ENCODE measurements around the gene AMPH.
"Not testable (repeated sequence)": the region's sequence is repeated elsewhere in the genome, so short reads cannot be mapped to it uniquely, and the experiment has no call there.

Gene AMPH

DNA sequence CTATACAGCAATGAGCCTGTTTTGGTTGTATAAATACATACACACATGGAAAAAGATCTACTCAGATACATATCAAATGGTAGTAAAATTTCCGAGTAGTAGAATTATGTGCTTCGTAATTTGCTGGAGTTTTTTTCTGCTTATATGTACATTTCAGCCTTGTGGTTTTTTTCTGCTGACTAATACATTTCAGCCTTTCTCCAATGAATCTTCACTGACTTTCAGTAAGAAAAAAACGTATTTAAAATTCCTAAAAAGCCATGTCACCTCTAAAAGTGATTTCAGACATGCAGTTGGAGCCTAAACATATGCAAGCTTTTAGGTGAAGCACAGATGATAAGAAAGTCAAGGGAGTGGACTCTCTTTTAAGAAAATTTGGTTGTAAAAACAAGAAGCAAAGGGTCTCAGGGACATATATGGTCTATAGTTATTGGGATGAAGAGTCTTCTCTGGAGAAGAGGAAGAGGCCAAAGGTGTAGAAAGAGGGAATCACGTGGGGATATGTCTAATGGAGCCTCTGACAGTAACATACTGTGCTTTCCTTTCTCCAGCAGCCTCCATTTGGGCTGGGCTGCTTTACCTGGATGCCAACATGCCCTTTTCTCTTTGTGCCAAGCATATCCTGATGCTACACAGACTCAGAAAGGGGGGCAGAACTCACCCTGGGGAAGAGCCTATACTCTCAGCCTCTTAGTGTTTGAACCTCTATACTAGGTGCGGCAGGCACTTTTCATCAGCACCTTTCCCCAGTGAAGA lies 2.4 kb downstream of the AMPH start:
- no peak for FAIRE-seq

DNA sequence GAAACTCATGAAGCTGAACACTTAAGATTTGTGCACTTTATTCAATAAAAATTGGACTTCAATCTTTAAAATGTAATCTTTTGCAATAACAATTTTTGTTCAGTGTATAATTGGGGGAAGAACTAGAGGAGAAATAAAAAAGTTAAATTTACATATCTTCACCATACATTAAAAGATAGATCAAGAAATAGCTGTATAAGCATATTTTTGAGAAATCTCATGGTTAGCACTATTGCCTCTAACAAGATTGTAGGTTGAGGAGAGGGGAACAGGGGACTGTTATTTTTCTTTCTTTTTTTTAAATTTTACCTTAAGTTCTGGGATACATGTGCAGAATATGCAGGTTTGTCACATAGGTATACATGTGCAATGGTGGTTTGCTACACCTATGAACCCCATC lies 5.3 kb downstream of the AMPH start:
- no peak for FAIRE-seq

DNA sequence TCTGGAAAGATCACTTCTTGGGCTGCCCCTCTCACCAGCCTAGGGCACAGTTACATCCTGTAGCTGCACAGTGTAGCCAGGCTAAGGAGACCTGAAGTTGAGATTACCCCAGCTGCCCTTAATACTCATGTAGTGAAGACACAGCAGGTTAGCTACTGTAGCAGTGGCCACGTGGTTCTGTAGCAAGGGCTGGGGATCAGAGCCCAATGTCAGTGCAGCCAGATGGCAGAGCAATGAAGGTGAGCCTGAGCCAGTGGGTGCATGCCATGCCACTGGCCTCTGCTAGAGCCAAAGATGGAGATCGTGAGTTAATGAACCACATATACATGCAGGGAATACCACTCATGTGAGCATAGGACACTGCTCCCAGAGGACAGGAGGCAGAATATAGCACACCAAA lies 15.5 kb downstream of the AMPH start:
- FAIRE-seq = no peak

DNA sequence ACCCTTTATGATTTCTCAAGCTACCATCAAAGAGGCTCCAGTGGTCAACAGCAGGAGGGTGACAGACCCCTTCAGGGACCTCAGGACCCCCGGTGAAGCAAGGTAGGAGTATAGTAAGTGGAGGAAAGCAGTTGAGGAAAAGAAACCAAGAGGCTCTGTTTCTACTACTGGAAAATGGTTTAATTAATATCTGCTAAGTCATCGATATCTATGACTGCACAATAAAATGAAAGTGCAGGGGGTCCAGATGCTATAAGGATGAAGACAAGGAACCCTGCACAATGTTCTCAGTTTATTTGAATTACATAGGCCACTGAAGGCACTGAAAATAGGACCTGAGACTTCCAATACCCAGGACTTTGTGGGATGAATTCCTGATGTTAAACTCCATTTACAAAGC lies 23.7 kb downstream of the AMPH start:
- FAIRE-seq = no peak

DNA sequence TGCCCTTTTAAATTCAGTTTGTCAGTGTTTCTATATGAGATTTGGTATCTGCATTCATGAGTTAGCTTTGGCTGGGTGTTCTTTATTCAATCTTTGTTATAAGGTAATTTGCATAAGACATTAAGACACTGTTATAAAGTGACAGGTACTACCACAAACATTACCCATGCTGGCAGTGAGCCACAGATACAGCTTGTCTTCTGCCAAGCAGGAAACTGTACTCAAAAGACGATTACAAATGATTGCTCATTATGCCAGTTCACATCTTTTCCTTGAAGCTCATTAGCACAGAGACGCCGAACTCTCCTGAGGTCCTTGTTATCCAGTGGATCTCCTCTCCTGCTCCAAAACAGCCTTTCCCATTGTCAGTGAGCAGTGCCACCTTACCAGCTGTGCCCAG lies 30.4 kb downstream of the AMPH start:
- FAIRE-seq = no peak

DNA sequence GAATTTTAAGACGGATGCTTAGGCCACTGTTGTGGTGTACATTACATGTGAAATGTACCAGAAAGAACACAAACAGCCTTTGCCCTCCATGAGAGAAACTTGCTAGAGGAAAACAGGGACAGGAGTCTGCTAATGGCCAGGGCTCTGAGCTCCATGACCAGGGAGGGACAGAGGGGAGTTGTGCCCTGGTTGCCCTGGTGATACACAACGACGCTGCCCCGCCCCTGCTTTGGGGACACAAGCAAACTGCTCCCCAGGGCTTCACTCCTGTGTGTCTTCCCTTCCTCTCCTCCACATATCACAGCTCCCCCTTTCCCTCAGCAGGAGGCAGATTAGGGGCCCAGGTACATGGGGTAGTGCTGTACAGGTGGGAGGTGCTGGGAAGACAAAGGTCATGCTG lies 36.2 kb downstream of the AMPH start:
- FAIRE-seq = no peak

DNA sequence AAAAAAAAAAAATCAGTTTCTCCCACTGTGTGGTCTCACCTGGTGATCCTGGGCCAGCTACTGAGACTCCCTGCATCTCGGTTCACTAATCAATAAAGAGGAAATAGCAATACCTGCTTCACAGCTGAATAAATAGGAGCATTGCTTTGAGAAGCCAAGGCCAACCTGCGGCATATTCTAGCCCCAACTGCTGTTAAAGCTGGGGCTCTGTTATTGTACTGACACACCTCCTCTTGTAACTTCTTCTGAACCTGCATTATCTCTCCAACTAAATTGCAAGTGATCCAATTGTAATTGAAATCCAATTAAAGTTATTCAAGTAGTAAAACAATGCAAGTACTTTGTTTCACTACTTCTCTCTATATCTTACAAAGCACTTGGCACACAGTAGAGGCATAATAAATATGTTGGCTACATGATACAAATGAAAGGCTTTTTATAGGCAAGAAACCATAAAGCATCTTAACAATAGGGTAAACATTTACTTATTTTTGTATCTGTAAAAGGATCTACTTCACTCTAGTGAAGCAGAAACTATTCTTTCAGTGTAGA lies 38.4 kb downstream of the AMPH start:
- no peak for FAIRE-seq

DNA sequence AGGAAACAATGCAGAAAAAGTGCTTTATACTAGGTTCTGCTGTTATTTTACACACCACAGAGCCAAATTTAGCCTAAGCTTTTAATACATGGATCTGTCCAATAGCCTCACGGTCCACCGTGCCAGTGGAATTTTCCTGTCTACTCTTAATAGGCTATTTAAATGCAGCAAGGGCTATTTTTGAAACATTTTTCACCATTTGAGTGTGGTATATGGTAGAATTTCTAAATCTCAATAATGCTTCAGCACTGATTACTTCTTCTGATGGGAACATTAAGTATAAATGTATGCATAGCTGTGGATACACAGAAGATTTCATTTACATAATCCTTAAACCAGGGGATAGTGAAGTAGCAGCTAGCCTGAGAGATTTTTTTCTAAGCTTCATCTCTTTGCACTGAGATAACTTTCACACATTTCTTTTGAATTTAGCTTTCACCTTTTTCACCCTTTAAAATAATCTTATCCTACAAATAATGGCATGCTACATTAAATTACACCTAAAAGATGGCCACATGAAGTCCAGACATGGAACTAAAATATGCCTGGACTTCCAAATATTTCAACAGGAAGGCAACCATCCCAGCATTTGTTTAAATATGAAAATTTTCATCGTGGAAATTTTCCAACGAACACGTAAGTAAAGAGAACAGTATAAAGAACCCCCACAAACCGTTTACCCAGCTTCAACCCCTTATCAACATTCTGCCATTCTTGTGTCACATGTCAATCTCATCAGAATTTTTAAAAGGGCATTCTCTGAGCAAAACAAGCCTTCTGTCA lies 45.4 kb downstream of the AMPH start:
- FAIRE-seq = no peak

DNA sequence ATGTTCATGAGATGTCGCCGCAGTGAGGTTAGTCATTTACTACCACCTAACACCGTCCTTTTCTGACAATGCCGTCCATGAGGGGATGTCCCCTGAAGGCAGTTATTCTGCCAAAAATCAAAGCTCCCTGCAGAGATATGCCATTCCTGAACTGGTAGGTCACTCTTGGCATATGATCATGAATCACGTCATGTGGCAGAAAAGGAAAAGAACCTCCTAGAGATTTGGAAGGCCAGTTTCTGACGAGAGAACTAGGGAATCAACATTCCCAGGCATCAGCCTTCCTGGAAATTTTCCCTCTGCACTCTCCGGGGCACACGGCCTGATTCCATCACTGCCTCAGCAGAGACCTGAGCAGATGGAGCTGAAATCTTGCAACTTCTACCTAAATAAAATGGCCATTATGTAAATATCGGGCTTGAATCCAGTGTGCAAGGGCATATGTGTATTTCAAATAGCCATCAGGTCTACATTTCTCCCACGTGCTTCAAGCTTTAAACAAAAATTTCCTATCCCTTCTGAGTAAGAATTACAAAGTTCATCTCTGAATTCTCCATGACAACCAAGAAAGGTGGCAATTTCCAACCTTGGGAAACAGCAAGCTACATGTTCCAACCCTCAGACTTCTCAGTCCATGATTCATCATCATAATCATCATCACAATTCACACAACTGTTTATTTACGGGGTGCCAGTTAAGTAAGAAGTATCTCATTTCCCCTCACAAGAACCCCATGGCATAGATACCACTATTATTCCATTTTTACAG lies 46.5 kb downstream of the AMPH start:
- no peak for FAIRE-seq

DNA sequence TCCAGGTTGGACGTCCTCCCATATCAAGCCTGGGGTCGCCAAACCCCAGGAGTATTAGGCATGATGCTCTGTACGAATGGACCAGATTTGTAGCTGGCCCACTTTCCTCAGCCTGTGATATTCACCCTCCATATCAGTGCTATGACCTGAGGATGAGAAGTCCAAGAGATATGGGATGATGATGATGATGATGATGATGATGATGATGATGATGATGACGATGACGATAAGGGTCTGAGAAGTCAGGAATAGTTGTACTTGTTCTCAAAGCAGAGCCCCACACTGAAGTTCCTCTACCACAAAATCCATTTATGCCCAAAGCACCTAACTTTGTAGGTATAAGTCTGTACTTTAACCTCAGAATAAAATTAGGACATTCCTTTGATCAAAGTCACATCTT lies 50.7 kb downstream of the AMPH start:
- FAIRE-seq = no peak

DNA sequence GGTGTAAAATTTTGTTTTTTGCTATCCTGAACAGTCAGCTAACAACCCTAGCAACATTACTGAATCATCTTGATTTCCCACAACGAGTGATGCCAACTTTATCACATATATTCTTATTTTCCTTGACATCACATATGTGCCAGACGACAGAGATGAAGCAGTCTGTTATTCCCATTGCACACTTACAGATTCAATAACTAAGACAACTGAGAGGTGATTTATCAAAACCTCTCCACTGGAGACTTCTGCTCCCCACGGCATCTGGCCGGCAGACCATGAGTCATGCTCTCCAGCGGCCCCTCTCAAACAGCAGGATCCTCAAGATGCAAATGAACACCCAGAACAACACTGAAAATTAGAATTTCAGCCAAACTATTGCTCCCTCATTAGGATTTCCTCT lies 57.1 kb downstream of the AMPH start:
- no peak for FAIRE-seq

DNA sequence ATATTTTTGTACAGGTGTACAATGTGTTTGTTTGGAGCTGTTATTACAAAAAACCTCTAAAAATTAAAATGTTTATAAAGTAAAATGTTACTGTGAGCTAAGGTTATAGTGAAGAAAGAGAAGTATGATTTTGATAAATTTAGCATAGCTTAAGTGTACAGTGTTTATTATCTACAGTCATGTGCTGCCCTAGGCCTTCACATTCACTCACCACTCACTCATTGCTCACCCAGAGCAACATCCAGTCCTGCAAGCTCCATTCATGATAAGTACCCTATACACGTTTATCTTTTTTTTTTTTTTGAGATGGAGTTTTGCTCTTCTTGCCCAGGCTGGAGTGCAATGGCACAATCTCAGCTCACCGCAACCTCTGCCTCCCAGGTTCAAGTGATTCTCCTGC lies 59.6 kb downstream of the AMPH start:
- not testable (repeated sequence) for FAIRE-seq

DNA sequence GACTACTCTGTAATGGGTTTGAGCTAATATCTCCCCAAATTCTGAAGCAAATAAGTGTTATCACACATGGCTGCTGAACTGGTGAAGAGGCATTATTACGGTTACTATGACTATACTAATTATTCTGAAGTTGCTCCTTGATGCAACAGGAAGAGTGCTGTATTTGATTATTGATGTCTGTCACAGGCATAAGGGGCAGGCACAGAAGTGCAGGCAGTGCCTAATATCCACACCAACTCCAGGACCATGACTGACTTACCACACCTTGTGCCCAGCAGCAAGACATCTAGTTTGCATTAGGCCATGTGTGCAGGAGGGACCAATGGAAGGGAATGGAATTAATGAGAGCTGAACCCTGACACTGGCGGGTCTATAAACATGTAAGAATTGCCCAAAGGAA lies 62.7 kb downstream of the AMPH start:
- FAIRE-seq = no peak

DNA sequence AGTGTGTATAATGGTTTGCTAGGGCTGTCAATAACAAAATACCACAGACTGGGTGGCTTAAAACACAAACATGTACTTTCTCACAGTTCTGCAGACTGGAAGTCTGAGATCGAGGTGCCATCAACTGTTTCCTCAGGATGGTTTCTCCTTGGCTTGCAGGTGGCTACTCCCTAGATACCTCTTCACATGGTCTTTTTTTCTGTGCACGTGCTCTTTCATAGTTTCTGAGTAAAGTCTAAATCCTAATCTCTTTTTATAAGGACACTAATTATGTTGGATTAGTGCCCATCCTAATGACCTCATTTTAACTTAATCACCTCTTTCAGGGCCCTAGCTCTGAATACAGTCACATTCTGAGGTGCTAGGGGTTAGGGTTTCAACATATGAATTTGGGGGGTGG lies 65.9 kb downstream of the AMPH start:
- FAIRE-seq = no peak

DNA sequence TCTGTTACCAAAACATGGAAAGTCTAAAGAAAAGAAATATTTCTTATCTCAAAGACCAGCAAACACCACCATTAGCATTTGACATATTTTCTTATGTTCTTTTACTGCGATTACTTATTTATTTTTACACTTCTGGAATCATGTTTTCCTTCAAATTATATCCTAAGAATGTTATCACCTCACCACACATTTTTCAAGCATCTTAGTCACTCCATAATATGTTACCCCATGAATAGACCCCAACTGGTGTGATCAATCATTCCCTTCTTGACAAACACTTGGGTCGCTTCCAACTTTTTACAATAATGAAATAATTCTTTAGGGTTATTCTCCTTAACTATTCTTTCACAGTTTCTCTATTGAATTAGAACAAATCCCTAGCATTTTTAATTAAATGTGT lies 67.4 kb downstream of the AMPH start:
- FAIRE-seq = no peak

DNA sequence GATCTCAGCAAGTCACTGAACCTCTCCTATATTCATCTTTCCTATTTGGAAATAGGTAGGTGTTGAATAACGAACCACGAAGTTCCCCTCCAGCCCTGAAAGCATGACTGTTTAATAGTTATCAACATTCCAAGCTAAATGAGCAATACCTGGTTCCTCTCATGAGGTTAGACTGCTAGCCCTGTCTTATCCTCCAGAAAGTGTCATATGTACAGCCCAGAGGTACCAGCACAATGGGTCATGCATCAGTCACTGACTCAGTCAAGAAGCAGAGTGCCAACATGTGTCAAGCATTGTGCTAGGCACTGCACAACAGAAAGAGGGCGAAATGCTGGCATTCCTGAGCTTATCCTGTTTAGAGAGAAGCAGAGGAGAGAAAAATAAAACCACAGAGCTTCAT lies 70.0 kb downstream of the AMPH start:
- FAIRE-seq = no peak

DNA sequence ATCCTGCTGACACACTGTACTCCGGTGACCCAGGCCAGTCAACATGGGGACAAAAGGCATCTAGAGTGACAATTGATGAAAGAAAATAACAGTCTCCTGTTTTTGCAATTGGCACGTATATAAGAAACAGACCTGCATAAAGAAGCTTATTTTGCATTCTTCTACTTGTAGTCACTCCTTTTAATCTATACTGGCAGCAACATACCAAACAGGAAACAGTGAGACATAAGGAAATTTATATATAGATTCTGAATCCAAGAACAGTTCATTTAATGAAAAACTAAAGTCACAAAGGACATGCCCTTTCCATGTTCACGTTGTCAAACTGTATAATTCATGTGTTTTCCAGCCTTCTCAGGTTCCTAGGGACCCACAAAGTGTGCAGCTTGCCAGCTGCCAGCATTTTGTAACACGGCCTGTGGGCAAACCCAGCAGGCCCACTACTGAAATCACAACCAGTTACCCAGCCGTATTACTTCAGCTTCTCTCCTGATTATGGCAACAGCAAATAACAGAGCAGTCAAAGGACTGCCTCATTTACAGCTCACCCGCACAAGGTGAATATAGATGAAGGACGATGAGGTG lies 72.3 kb downstream of the AMPH start:
- no peak for FAIRE-seq

DNA sequence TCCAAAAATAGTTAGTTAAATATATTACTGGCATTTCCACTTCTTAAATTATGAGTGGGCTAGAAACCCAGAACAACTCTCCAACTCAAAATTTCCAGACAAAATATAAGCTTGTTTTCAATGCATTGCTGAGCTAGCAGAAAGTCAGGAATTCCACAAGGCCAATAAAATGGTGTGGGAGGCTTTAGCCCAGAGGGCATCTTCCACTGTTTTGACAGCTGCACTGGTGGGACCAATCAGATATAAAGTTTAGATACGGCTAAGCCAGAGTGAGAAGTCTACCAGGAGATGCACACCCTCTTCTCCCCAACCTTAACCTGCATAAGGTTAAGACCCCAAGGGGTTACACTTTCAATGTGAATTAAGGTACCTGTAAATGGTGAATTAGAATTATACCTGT lies 76.6 kb downstream of the AMPH start:
- FAIRE-seq = no peak

DNA sequence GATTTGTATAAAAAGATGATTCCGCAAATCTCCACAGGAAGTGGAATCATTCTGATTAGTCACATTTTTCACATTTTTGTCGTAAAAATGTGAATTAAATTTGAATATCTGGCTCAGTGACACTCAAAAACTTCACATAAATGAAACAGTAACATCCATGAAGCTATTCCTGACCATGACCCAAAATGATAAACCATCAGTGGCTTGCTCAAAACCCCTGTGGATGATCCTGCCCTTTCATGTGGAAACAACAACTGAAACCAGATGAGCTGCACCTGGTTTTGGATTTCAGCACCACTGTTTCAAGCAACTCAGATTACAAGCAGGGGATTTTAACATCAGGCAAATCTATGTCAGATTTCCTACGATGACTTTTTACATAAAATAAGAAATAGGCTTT lies 80.3 kb downstream of the AMPH start:
- FAIRE-seq = no peak

DNA sequence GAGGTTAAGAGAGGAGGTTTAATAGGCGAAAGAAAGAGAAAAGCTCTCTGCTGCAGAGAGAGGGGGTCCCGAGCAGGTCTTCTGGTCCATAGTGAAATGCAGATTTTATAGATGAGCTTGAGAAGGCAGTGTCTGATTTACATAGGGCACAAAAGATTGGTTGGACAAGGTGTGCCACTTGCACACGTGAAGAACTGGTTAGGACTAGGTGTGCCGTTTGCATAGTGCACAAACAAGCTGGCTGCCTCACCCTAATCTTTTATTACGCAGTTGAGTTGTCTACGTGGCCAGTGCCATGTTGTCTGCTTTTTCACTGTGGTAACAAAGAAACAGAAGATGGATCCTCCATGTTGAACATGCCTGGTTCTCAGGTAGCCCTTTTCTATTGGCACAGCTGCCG lies 82.6 kb downstream of the AMPH start:
- no peak for FAIRE-seq

DNA sequence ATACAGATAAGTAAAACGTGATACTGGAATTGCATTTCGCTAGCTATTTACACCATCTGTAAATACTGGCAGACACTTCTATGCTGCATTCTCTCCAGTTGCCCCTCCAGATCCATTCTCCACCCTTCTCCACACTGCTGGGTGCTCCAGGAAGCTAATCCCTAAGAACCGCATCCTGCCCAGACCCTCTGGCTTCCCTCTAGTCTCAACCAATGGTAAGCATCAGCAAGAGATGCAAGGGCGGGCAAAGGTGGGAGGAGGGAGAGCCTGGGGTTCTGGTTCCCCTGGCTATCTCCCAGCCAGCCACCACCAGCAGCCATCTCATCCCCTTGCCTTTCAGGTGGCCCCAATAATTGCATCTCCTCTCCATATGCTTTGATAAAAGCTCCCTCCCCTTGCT lies 84.4 kb downstream of the AMPH start:
- no peak for FAIRE-seq

DNA sequence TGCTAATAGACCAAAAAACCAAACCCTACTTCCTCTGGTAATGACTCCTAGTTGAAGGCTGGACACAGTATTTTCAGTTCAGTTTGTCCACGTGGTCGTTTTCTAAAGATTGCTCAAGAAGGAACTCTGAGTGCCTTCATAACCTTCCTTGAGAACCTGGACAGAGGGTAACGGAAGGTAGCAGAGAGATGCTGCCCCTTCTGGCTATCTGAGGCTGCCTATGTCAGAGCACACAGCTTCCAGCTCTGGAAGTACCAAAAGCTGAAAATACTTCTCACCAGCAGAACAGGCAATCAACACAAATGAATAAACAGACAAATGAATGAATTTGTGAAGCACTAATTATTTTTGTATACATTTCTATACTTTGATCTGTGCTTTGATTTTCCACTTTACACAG lies 85.2 kb downstream of the AMPH start:
- no peak for FAIRE-seq

DNA sequence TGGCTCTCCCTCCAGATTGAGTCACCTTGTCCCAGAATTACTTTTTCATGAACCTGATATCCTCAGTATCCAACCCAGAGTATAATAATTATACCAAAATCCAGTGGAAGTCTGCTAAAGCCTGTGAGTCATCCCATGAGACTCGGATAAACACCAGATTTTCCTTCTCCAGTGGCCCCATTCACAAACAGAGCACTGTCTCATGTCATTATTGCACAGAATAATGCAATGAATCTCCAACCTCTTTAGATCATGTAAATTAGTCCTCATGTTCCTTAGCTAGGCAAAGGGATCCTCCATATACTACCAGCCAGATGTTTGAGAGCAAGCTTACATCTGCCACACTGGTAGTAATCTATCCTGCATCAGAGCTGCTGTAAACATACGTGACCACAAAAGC lies 89.0 kb downstream of the AMPH start:
- FAIRE-seq = no peak

Measured in endometrium (tissue), 2 donors.